Activated CD4-positive, alpha-beta T cell treated with anti-CD3 and anti-CD28 coated beads for 4 hours (primary cell): ENCODE data around the gene KCNQ1OT1.

Source experiments
- DNase-seq, 2 donors: peaks; one replicate each; pipeline ENCODE4 v3.0.0-alpha.2; 2020

KCNQ1OT1 gene

GRCh38 chr11:2591805-2592204 is 108.0 kb downstream of the KCNQ1OT1 start:
- no peak for DNase-seq

- no peak for DNase-seq
Measured at GRCh38 chr11:2590965-2591754, 108.6 kb downstream of the KCNQ1OT1 start.

- no peak for DNase-seq
Measured at GRCh38 chr11:2590131-2590964, 109.4 kb downstream of the KCNQ1OT1 start.

- DNase-seq, result no peak
Measured at GRCh38 chr11:2589538-2589934, 110.3 kb downstream of the KCNQ1OT1 start.

- DNase-seq, result no peak
Measured at GRCh38 chr11:2588809-2589537, 110.8 kb downstream of the KCNQ1OT1 start.

GRCh38 chr11:2587976-2588748 is 111.6 kb downstream of the KCNQ1OT1 start:
- no peak for DNase-seq

- DNase-seq, result no peak
Measured at GRCh38 chr11:2587132-2587930, 112.5 kb downstream of the KCNQ1OT1 start.

GRCh38 chr11:2586793-2587131 is 113.0 kb downstream of the KCNQ1OT1 start:
- DNase-seq, result no peak

GRCh38 chr11:2586087-2586792 is 113.6 kb downstream of the KCNQ1OT1 start:
- no peak for DNase-seq

- no peak for DNase-seq
Measured at GRCh38 chr11:2585566-2586086, 114.2 kb downstream of the KCNQ1OT1 start.

GRCh38 chr11:2584812-2585565 is 114.8 kb downstream of the KCNQ1OT1 start:
- DNase-seq, result no peak

GRCh38 chr11:2584434-2584811 is 115.4 kb downstream of the KCNQ1OT1 start:
- DNase-seq, result no peak

GRCh38 chr11:2583605-2583958 is 116.2 kb downstream of the KCNQ1OT1 start:
- DNase-seq, result no peak

GRCh38 chr11:2582946-2583604 is 116.7 kb downstream of the KCNQ1OT1 start:
- DNase-seq, result no peak

- no peak for DNase-seq
Measured at GRCh38 chr11:2582351-2582945, 117.3 kb downstream of the KCNQ1OT1 start.

- DNase-seq, result no peak
Measured at GRCh38 chr11:2581931-2582350, 117.9 kb downstream of the KCNQ1OT1 start.

GRCh38 chr11:2581151-2581930 is 118.5 kb downstream of the KCNQ1OT1 start:
- DNase-seq, result no peak

GRCh38 chr11:2580571-2581001 is 119.2 kb downstream of the KCNQ1OT1 start:
- DNase-seq, result no peak
